ENCODE measurements around the gene LEMD3.

The LEMD3 gene

GRCh38 chr12:65204886-65205525 lies 35.6 kb downstream of the LEMD3 start:
- Mint-ChIP-seq H3K9me3 (no peaks in the 10 kb centered on the region), H3K4me3 (no peak overlapping the region), H3K27ac (no peak overlapping the region), H3K27me3 (ENCODE audit: low read depth) (no peaks in the 10 kb centered on the region), H3K36me3 (ENCODE audit: low read depth) (peaks cover 44% of the 10 kb centered on the region), H3K4me1 (ENCODE audit: low read depth) (peaks cover 47% of the 10 kb centered on the region)
- DNase-seq (ENCODE audit: low spot score), result no peak

GRCh38 chr12:65205886-65206285 lies 36.5 kb downstream of the LEMD3 start:
- Mint-ChIP-seq H3K27me3 (ENCODE audit: low read depth) (no peaks in the 10 kb centered on the region), H3K4me3 (no peak overlapping the region), H3K9me3 (no peaks in the 10 kb centered on the region), H3K27ac (no peak overlapping the region), H3K4me1 (ENCODE audit: low read depth) (peaks cover 44% of the 10 kb centered on the region), H3K36me3 (ENCODE audit: low read depth) (peaks cover 36% of the 10 kb centered on the region)
- DNase-seq (ENCODE audit: low spot score), result no peak

GRCh38 chr12:65208125-65208524 lies 38.7 kb downstream of the LEMD3 start:
- no peaks in the 10 kb centered on the region for H3K9me3 Mint-ChIP-seq
- H3K27ac Mint-ChIP-seq, result peak overlapping the region; percentile 2
- peaks cover 32% of the 10 kb centered on the region for H3K36me3 Mint-ChIP-seq (ENCODE audit: low read depth)
- DNase-seq (ENCODE audit: low spot score), result no peak
- no peaks in the 10 kb centered on the region for H3K27me3 Mint-ChIP-seq (ENCODE audit: low read depth)
- no peak overlapping the region for H3K4me3 Mint-ChIP-seq
- peaks cover 44% of the 10 kb centered on the region for H3K4me1 Mint-ChIP-seq (ENCODE audit: low read depth)

- H3K36me3 Mint-ChIP-seq (ENCODE audit: low read depth), result peaks cover 29% of the 10 kb centered on the region
- peak overlapping the region; percentile 84 for H3K27ac Mint-ChIP-seq
- H3K4me3 Mint-ChIP-seq, result peak overlapping the region; percentile 83
- H3K27me3 Mint-ChIP-seq (ENCODE audit: low read depth), result no peaks in the 10 kb centered on the region
- H3K4me1 Mint-ChIP-seq (ENCODE audit: low read depth), result peaks cover 37% of the 10 kb centered on the region
- DNase-seq (ENCODE audit: low spot score), result no peak
- no peaks in the 10 kb centered on the region for H3K9me3 Mint-ChIP-seq
Observed at GRCh38 chr12:65208964-65209654, 39.7 kb downstream of the LEMD3 start.

DNA sequence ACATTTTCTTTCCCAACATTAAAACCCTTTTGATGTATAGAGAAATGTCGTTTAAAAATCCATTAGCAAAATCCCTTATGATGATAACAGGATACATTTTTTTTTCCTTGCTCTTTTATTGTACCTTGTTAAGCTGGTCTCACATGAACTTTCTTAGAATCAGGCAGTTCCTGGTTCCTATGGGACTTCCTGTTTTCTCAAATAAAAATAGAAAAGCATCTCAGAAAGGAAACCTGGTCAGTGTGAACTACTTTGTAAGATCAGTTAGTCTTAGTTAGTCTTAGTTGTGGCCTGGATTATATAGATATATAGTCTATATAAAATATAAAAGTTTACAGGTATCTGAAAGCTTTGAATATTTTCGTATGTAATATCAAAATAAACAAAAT lies 40.3 kb downstream of the LEMD3 start:
- H3K4me3 Mint-ChIP-seq, result peak overlapping the region; percentile 83
- H3K27ac Mint-ChIP-seq, result peak overlapping the region; percentile 84
- peaks cover 31% of the 10 kb centered on the region for H3K36me3 Mint-ChIP-seq (ENCODE audit: low read depth)
- DNase-seq (ENCODE audit: low spot score), result no peak
- H3K27me3 Mint-ChIP-seq (ENCODE audit: low read depth), result no peaks in the 10 kb centered on the region
- H3K9me3 Mint-ChIP-seq, result no peaks in the 10 kb centered on the region
- H3K4me1 Mint-ChIP-seq (ENCODE audit: low read depth), result peaks cover 40% of the 10 kb centered on the region

GRCh38 chr12:65217086-65217485 lies 47.7 kb downstream of the LEMD3 start:
- peaks cover 28% of the 10 kb centered on the region for H3K9me3 Mint-ChIP-seq
- peaks cover 12% of the 10 kb centered on the region for H3K4me1 Mint-ChIP-seq (ENCODE audit: low read depth)
- H3K4me3 Mint-ChIP-seq, result no peak overlapping the region
- H3K36me3 Mint-ChIP-seq (ENCODE audit: low read depth), result peaks cover 62% of the 10 kb centered on the region
- H3K27me3 Mint-ChIP-seq (ENCODE audit: low read depth), result no peaks in the 10 kb centered on the region
- no peak for DNase-seq (ENCODE audit: low spot score)
- H3K27ac Mint-ChIP-seq, result no peak overlapping the region

- H3K36me3 Mint-ChIP-seq (ENCODE audit: low read depth), result peaks cover 71% of the 10 kb centered on the region
- no peak for DNase-seq (ENCODE audit: low spot score)
- H3K27ac Mint-ChIP-seq, result no peak overlapping the region
- H3K4me3 Mint-ChIP-seq, result no peak overlapping the region
- H3K27me3 Mint-ChIP-seq (ENCODE audit: low read depth), result no peaks in the 10 kb centered on the region
- H3K9me3 Mint-ChIP-seq, result peaks cover 46% of the 10 kb centered on the region
- H3K4me1 Mint-ChIP-seq (ENCODE audit: low read depth), result peaks cover 4% of the 10 kb centered on the region
Observed at GRCh38 chr12:65220761-65221160, 51.4 kb downstream of the LEMD3 start.

- H3K4me3 Mint-ChIP-seq, result no peak overlapping the region
- H3K9me3 Mint-ChIP-seq, result peaks cover 34% of the 10 kb centered on the region
- no peaks in the 10 kb centered on the region for H3K27me3 Mint-ChIP-seq (ENCODE audit: low read depth)
- peaks cover 49% of the 10 kb centered on the region for H3K36me3 Mint-ChIP-seq (ENCODE audit: low read depth)
- H3K4me1 Mint-ChIP-seq (ENCODE audit: low read depth), result peaks cover 16% of the 10 kb centered on the region
- DNase-seq (ENCODE audit: low spot score), result no peak
- no peak overlapping the region for H3K27ac Mint-ChIP-seq
Observed at GRCh38 chr12:65229441-65229840, 60.1 kb downstream of the LEMD3 start.

GRCh38 chr12:65232476-65233077 lies 63.2 kb downstream of the LEMD3 start:
- no peak overlapping the region for H3K4me3 Mint-ChIP-seq
- H3K4me1 Mint-ChIP-seq (ENCODE audit: low read depth), result peaks cover 6% of the 10 kb centered on the region
- H3K27ac Mint-ChIP-seq, result no peak overlapping the region
- peaks cover 24% of the 10 kb centered on the region for H3K36me3 Mint-ChIP-seq (ENCODE audit: low read depth)
- peaks cover 26% of the 10 kb centered on the region for H3K9me3 Mint-ChIP-seq
- no peak for DNase-seq (ENCODE audit: low spot score)
- H3K27me3 Mint-ChIP-seq (ENCODE audit: low read depth), result no peaks in the 10 kb centered on the region

DNA sequence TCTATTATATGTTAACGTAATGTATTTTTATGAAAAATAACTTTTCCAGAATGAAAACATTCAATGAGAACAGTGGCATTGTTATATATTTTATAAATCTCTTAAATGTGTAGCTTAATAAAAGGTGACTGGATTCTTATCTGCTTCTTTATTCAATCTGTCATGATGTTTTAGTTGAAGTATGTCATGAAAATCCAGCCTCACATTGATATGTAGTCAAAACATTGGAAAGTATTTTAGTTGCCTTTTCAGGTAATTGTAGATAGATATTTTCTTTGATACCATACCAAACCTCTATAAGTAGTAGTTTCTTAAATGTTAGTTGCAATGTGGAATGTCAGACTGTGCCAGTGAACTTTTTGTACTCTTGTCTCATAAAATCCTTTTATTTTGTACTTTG lies 67.8 kb downstream of the LEMD3 start:
- Mint-ChIP-seq H3K4me3 (no peak overlapping the region), H3K4me1 (ENCODE audit: low read depth) (peaks cover 4% of the 10 kb centered on the region), H3K9me3 (no peaks in the 10 kb centered on the region), H3K27ac (no peak overlapping the region), H3K36me3 (ENCODE audit: low read depth) (peaks cover 9% of the 10 kb centered on the region), H3K27me3 (ENCODE audit: low read depth) (no peaks in the 10 kb centered on the region)
- no peak for DNase-seq (ENCODE audit: low spot score)

GRCh38 chr12:65238609-65239008 lies 69.2 kb downstream of the LEMD3 start:
- no peaks in the 10 kb centered on the region for H3K4me1 Mint-ChIP-seq (ENCODE audit: low read depth)
- H3K4me3 Mint-ChIP-seq, result no peak overlapping the region
- no peaks in the 10 kb centered on the region for H3K27me3 Mint-ChIP-seq (ENCODE audit: low read depth)
- no peaks in the 10 kb centered on the region for H3K9me3 Mint-ChIP-seq
- DNase-seq (ENCODE audit: low spot score), result no peak
- H3K36me3 Mint-ChIP-seq (ENCODE audit: low read depth), result peaks cover 16% of the 10 kb centered on the region
- H3K27ac Mint-ChIP-seq, result no peak overlapping the region

DNA sequence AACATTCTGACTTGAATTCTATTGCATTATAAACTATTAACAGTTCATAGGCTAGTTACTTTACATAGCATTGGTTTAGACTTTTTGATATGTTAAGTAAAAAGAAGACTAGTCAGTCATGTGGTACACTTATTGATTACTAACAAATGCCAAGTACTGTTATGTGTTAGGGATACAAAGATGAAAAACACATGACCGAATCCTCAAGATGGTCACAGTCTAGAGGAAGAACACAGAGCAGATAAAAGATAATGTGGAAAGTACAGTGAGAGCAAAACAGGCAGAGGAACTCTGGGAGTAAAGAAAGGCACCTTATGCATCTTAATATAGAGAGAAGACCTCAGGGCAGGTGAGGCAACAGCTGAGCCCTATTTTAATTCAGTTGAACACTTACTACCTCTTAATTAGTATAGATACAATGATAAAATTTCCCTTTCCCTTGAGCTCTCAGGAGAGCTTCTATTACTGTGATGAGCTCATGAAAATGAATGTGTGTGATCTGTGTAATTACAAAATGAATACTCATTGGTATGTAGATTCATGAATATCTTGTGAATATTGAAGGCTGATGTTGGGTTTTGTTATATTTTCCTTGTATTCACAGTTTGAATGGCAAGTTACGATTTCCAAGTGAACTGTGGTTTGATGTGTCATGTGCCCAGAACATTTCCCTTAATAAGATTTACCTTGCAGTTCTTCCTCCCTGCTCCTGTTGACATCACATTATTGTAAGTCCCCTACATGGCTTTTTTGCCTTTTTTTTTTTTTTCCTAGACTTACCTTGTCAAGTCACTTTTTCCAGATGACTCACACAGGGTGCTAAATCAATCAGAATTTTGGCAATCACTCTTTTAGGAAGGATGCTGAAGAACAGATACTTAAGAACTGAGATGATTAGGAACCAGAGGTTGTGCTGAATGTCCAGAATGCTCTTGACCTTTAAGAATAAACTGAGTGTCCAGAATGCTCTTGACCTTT lies 79.6 kb downstream of the LEMD3 start:
- Mint-ChIP-seq H3K9me3 (no peaks in the 10 kb centered on the region), H3K27me3 (ENCODE audit: low read depth) (peaks cover 8% of the 10 kb centered on the region), H3K27ac (no peak overlapping the region), H3K4me1 (ENCODE audit: low read depth) (peaks cover 7% of the 10 kb centered on the region), H3K36me3 (ENCODE audit: low read depth) (peaks cover 29% of the 10 kb centered on the region), H3K4me3 (no peak overlapping the region)
- peak; percentile 13 for DNase-seq (ENCODE audit: low spot score)

DNA sequence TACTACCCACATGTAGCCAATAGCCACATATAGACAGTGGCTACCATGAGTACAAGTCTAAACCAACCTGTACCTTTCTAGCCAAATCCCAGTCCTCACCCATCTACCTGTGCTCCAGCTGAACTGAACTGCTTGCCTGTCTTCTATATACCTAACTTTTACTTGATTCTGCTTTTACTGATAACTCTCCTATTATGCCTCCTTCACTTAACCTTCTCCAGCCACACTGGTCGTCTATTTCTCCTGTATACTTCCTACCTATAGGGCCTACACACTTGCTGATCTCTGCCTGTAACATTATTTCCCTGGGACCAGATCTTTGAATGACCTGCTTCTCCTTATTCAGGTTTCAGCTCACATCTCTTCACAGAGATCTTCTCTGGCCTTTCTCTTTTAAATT lies 83.1 kb downstream of the LEMD3 start:
- H3K27ac Mint-ChIP-seq, result no peak overlapping the region
- H3K4me3 Mint-ChIP-seq, result no peak overlapping the region
- peaks cover 11% of the 10 kb centered on the region for H3K27me3 Mint-ChIP-seq (ENCODE audit: low read depth)
- no peaks in the 10 kb centered on the region for H3K9me3 Mint-ChIP-seq
- H3K4me1 Mint-ChIP-seq (ENCODE audit: low read depth), result peaks cover 7% of the 10 kb centered on the region
- peaks cover 14% of the 10 kb centered on the region for H3K36me3 Mint-ChIP-seq (ENCODE audit: low read depth)
- no peak for DNase-seq (ENCODE audit: low spot score)

Data from T-helper 2 cell treated with Interferon-gamma antibody and Interleukin-4, amounts not matched to agents 5 μg/mL and 100 μg/mL, for 36 hours (primary cell).